Activated CD4-positive, alpha-beta T cell treated with anti-CD3 and anti-CD28 coated beads, Interleukin-2, amount 50 U/mL, for 1 hour (primary cell): ENCODE measurements around the gene MAN1A2.
"Not testable (repeated sequence)": the region's sequence is repeated elsewhere in the genome, so short reads cannot be mapped to it uniquely, and the experiment has no call there.

Source experiments
- DNase-seq: peaks from one replicate; pipeline ENCODE4 v3.0.0-alpha.2; 2020

Gene MAN1A2

DNA sequence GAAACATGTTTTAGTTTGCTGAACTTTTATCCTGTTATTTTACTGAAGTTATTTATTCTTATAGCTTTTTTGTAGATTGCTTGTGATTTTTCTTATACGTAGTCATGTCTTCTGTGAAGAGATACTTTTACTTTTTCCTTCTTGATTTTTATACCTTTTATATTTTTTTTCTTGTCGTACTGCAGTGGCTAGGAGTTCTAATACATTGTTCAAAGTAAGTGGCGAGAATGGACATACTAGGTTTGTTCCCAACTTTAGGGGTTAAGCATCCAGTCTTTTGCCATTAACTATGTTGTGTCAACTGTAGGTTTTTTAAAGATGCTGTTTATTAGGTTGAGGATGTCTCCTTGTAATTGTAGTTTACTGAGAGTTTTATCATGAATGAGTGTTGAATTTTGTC, 36.3 kb downstream of the MAN1A2 start:
- no peak for DNase-seq

DNA sequence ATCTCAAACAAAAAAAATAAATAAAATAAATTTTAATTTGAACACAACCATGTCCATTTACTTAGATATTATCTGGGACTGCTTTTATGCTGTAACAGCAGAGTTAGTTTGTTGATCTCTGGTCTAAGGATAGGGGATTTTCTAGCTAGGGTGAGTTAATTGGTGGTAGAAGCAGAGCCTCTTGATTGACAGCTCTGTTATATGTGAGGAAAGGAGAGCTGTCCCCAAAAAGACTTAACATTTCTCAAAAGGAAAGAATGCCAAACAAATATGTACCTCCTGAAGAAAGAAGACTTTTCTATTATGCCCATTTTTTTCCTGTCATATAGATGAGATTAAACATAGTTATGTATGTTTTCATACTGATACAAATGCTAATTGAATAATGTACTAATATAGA, 37.8 kb downstream of the MAN1A2 start:
- no peak for DNase-seq

DNA sequence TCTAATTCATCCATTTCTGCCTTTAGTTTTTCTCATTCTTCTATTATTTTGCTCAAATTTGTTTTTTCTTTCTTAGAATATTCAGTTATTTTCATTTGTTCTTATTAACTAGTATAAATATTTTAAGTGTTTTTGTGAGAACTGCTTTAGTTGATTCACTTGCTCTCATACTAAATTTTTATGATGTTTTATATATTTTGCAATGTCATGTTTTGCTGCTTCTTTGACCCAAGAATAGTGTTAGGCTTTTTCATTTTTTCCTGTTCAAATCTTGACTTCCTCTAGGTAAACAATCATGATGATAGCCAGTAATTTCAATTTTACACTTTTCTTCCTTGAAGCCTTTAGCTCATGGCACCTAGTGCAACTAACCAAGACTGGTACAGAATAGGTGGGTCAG, 45.2 kb downstream of the MAN1A2 start:
- no peak for DNase-seq

DNA sequence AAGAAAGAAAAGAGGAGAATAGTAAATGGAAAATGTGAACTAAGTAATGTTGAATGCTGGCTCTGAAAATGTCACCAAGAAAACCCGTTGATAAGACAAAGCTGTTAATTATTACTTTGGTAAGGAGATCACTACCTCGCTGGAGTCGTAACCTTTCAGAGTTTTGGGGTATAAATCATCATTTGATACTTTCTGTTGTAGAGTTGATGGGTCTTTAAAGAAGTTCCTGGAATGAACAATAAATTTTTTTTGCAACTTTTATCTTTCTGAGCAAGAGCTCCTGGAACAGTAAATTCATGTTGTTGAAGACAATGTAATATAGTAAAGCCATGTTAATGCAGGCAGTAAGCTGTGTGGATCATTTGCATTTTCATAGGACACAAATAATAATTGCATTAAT, 46.2 kb downstream of the MAN1A2 start:
- DNase-seq, result no peak

DNA sequence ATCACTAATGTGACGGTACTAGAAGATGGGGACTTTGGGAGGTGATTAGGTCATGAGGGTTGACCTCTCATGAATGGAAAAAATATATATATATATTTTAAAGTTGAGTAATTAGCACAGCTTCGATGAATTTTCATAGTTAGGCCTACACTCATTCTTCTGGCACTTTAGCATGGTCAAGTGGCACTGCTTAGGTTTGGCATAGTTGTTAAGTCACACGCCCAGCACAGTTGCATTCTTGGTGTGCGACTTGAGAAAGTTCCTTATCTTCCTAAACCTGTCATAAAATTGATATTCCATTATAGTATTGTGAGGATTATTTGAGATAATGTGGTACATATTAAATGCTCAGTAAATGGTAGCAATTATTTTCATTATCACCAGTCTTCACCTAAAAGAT, 47.7 kb downstream of the MAN1A2 start:
- DNase-seq, result no peak

DNA sequence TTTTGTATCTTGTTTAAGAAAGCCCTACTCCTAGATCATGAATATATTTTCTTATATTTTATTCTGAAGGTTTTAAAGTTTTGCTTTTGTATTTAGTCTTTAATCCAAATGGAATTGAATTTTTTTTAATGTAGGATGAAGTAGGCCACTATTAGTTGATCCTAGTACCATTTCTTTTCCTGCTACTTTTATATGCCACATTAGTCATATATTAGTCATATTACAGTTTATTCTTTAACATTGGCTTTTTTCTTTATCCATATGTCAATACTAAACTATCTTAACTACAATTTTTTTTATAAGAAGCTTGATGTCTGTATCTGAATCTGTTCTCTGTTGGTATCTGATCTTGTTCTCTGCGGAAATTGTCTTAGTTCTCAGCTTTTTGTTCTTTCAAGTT, 48.8 kb downstream of the MAN1A2 start:
- DNase-seq, result no peak

DNA sequence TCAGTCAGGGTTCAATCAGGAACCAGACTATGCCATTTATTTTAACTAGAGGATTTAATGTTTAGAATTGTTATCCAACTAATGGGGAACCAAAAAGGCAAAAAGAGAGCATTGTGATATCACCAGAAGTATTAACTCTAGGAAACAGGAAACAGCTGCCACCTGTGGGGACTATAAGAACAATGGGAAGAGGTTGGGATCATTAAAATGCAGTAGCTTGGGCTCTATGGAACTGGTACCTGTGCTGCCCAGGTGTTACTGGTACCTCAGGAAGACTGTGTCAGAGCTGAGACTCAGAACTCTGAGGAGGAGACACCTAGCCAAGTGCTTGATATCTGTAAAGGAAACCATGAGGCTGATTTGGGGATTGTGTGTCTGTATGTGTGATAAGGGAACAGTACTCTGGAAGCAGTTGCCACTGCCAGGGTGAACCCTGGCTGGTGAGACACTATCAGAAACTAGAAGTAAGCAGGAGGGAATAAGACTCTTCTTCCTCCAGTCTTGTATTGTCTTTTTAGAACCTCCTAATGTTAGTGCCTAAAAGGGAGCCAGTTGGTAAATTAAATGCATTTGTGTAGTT, 49.4 kb downstream of the MAN1A2 start:
- no peak for DNase-seq

DNA sequence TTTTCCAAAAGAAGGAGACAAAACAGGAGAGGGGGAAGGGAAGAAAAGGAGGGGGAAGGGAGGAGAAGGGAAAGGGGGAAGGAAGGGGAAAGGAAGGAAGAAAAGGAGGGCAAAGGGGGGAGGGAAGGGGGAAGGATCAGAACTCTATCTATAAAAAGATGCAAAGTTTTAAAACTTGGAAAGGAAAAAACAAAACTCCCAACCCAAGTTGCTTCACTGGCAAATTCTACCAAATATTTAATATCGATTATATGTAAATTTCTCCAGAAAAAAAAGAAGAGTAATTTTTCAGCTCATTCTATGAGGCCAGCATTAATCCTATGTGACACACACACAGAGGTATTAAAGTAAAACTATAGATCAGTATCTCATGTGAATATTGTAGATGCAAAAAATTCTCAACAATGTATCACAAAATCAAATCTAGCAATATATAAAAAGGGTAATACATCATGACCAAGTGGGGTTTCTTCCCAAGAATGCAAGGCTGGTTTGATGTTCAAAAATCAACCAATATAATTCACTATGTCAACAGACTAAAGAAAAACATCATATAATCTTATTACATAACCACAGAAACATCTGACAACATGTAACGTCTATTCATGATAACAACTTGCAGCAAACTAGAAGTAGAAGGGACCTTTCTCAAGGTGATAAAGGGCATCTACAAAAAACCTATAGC, 57.9 kb downstream of the MAN1A2 start:
- no peak for DNase-seq

DNA sequence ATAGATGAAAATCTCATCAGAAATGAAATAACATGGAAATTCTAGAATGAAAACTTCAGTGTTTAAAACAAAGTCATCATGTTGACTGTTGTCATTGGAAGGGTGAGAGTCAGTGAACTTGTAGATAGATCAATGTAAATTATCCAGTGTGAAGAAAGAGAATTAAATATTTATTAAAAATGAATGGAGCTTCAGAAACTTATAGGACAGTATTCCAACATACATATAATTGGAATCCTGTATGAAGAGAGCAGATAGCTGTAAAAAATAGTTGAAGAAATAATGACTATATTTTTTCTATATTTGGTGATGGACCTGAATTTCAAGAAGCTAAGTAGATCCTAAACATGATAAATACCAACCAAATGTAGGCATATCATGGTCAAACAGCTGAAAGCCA, 60.0 kb downstream of the MAN1A2 start:
- DNase-seq, result no peak

DNA sequence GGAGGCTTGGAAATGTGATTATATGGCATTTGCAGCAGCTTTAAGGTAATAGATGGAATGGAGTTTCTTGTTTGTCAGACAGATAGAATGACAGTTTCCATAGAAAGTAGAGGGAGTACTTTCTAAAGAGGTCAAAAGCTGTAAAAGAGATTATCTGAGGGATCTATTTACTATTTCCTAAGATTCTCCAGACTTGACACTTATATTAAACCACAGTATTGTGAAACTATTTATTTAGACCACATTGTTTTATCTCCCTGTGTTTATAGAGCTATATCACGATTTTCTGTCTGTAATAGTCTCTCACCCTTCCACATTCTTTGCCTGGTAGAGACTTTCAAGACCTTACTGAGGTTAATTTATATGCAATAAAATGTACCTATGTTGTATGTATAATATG, 66.7 kb downstream of the MAN1A2 start:
- no peak for DNase-seq

DNA sequence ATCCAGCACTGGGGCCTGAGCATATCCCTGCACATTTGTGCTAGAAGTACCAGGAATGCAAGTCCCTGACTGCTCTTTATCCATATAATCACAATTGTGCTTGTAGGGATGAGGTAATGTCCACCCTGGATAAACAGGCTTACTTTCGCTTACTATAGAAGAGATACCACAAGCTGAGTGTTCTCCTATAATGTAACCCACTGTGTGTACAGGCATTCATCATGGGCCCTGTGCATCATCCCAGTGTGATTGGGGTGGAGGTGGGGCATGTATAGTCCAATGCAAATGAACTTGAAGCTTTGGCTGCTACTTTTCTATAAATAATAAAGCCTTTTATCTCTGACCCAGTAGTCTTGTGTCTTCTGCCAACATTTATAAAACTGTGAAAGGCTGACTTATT, 69.3 kb downstream of the MAN1A2 start:
- no peak for DNase-seq

DNA sequence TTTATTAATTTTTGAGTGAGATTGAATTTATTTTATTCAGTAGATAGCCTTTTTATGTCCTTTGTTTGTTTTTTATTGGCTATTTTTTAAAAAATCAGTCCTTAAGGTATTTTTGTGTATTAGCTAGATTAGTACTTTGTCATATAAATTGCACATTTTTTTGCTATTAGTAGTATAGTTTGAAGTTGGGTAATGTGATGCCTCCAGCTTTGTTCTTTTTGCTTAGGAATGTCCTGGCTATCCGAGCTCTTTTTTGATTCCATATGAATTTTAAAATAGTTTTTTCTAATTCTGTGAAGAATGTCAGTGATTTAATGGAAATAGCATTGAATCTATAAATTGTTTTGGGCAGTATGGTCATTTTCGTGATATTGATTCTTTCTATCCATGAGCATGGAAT, 80.4 kb downstream of the MAN1A2 start:
- no peak for DNase-seq

DNA sequence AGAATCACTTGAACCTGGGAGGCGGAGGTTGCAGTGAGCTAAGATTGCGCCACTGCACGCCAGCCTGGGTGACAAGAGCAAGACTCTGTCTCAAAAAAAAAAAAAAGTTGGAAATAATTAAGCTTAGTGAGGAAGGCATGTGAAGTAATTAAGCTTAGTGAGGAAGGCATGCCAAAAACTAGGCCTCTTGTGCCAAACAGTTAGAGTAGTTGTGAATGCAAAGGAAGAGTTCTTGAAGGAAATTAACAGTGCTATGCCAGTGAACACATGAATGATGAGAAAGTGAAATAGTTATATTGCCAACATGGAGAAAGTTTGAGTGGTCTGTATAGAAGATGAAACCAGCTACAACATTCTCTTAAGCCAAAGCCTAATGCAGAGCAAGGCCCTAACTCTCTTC, 85.0 kb downstream of the MAN1A2 start:
- no peak for DNase-seq

DNA sequence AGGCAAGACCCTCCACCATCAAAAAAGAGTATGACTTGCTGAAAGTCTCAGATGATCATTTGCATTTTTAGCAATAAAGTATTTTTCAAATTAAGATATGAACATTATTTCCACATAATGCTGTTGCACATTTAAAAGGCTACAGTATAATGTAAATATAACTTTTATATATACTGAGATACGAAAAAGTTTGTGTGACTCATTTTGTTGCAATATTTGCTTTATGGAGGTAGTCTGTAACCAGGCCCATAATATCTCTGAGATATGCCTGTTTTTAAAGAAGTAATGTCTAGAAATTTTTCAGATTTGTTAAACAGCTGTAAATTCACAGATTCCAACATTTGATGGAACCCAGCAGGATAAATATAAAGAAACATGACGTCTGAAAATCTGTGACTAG, 86.7 kb downstream of the MAN1A2 start:
- no peak for DNase-seq

DNA sequence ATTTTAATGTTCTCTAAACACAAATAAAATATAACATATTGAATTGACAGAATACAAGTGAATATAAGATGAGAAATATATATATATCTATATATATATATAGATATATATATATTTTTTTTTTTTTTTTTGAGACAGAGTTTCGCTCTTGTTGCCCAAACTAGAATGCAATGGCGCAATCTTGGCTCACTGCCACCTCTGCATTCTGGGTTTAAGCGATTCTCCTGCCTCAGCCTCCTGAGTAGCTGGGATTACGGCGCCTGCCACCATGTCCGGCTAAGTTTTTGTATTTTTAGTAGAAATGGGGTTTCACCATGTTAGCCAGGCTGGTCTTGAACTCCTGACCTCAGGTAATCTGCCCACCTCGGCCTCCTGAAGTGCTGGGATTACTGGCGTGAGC, 91.2 kb downstream of the MAN1A2 start:
- DNase-seq, result not testable (repeated sequence)

DNA sequence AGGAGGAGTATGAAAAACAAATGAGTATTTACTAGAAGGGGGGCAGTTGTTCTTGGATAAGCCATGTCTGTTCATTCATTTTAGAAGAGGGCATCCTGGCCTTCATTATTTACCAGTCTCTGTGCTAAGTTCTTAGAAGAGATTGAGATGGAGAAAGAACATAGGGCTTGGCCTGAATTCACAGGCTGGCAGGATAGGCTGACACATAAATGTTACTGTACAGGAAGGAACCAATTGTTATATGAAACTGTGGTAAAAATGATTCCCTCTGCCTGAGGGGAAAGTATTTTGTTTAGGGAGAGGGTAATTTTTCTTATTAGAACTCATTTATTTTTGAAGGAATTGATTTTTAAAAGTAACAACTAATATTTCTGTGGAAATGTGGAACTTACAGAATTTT, 99.5 kb downstream of the MAN1A2 start:
- no peak for DNase-seq

DNA sequence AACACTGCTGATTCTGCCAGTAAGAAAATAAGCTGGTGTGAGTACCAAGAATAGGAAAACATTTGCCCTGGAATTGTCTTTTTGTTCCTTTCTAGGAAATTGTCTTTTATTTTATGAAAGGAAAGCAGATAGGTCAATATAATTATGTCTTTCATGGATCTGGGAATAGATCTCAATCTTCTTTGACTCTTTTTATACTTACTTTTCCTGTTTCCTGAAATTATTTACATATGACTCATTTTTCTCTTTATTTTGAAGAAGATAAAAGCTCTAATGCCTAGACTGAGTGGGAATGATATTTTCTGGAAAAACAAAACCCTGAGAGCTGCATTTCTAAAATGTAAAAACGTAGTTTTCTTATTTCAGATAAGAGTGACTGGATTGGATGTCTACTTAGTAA, 100.1 kb downstream of the MAN1A2 start:
- no peak for DNase-seq

DNA sequence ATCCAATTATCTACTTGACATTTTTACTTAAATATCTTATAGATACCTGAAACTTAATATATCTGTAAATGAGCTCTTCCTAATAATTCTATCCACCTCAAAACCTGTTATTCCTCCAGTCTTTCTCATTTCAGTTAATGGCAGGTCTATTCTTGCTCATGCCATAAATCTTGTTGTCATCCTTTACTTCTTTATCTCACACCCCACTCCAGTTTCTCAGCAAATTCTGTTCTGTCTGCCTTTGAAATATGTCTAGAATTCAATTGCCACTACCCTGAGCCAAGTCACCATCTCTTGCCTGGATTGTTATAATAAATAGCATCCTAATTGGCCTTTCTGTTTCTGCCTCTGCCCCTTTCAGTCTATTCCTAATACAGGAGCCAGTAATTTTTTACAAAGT, 105.8 kb downstream of the MAN1A2 start:
- DNase-seq, result no peak

DNA sequence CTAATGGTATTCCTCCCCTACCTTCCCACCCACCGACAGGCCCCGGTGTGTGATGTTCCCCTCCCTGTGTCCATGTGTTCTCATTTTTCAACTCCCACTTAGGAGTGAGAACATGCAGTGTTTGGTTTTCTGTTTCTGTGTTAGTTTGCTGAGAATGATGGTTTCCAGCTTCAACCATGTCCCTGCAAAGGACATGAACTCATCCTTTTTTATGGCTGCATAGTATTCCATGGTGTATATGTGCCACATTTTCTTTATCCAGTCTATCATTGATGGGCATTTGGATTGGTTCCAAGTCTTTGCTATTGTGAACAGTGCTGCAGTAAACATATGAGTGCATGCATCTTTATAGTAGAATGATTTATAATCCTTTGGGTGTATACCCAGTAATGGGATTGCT, 108.2 kb downstream of the MAN1A2 start:
- DNase-seq, result not testable (repeated sequence)

DNA sequence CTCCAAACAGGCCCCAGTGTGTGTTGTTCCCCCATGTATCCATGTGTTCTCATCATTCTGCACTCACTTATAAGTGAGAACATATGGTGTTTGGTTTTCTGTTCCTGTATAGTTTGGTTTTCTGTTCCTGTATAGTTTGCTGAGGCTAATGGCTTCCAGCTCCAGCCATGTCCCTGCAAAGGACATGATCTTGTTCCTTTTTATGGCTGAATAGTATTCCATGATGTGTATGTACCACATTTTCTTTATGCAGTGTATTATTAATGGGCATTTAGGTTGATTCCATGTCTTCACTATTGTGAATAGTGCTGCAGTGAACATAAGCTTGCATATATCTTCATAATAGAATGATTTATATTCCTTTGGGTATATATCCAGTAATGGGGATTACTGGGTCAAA, 111.8 kb downstream of the MAN1A2 start:
- no peak for DNase-seq

DNA sequence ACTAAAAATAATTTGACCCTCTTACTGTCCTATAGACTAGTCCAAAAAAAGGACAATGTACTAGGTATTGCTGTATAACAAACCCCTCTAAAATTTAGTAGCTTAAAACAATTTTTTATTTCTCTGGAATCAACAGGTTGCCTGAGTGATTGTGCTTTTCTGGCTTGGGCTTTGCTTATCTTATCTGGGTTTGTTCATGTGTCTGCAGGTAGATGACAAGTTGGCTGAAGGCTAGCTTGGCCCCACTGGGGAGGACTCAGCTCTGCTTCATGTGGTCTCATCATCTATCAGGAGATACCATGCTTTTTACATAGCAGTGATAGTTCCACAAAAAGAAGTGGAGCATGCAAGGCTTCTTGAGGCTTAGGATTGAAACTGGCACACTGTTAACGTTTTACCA, 114.2 kb downstream of the MAN1A2 start:
- no peak for DNase-seq

DNA sequence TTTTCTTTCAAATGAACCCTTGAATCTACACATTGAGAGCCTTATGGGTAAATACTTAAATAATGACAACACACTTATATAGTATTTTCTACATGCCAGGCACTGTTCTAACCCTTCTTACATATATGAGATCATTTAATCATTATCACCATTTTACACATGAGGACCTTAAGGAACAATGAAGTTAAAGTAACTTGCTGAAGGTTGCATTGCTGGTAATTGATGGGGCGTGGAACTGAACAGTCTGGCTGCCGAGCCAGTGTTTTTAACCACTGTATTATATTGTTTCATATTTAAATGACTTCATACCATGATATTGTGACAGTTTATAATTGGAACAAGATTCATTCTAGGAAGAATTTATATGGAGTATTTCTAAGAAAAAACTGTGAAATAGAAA, 126.7 kb downstream of the MAN1A2 start:
- no peak for DNase-seq

DNA sequence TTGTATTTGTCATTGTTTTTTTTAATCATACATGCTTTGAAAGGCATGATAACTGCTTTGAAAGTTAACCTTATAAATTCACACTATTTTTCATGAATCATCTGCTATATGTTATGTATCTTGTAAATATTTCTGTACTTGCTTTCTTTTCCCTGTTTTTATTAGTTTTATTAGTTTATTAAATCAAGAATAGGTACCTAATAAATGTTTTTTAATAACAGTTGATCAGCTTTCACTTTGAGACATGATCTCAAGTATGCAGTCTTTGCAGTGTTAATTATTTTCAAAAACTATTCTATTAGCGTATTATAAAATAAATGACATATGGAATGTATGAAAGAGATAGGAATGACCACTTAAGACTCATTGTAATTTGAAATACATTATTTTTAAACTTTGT, 127.8 kb downstream of the MAN1A2 start:
- DNase-seq, result no peak

DNA sequence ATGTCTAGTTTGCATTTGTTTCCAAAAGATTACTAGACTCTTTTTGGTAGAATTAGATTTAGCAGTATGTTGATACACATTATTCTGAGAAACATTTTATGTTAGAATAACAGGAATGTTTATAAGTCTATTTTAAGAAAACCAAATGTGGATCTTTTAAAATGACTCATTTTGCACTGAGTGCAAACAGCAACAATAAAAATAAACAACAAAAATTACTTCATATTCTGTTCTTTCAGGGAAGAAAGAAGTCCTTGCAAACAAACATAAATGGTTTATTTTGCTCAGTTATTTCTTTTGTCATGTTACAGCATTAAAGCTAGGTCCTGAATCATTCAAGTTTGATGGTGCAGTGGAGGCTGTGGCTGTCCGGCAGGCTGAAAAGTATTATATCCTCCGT, 131.8 kb downstream of the MAN1A2 start:
- no peak for DNase-seq

DNA sequence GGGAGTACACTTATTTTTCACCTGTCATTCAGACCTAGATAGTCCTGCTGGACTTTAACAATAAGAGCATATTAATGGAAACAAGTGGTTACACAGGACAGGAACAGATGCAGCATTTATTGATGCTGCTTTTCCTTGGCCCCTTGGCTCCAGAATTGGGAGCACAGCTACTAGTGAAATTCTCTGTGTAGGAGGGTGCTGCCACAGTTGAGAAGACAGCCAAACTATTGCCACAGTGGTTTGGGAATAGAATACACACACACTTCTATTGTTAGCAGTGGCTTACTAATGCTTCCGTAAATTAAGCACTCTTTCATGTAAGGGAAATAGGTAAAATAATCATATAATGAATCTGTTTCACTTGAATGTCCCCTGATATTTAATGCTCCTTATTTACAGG, 133.3 kb downstream of the MAN1A2 start:
- no peak for DNase-seq
